HuH-7.5 (cell line): Measurements from ENCODE around the gene PSPC1.
"Not testable (repeated sequence)": the region's sequence is repeated elsewhere in the genome, so short reads cannot be mapped to it uniquely, and the experiment has no call there.

Experiments
- DNase-seq: peaks from one replicate; pipeline ENCODE4 v3.0.0; 2011; ENCODE audit warnings: low spot score

Gene PSPC1

GRCh38 chr13:19764237-19764636 lies 18.5 kb downstream of the PSPC1 start:
- DNase-seq: no peak

GRCh38 chr13:19763618-19764017 lies 19.1 kb downstream of the PSPC1 start:
- DNase-seq: no peak

- no peak for DNase-seq
Observed at GRCh38 chr13:19759669-19760068, 23.1 kb downstream of the PSPC1 start.

- DNase-seq: no peak
Observed at GRCh38 chr13:19742643-19743042, 40.1 kb downstream of the PSPC1 start.

- no peak for DNase-seq
Observed at GRCh38 chr13:19737844-19738557, 44.7 kb downstream of the PSPC1 start.

- DNase-seq: no peak
Observed at GRCh38 chr13:19726611-19727010, 56.1 kb downstream of the PSPC1 start.

GRCh38 chr13:19725320-19725719 lies 57.4 kb downstream of the PSPC1 start:
- DNase-seq: no peak

GRCh38 chr13:19720039-19720438 lies 62.7 kb downstream of the PSPC1 start:
- no peak for DNase-seq

- no peak for DNase-seq
Observed at GRCh38 chr13:19713186-19713965, 69.4 kb downstream of the PSPC1 start.

GRCh38 chr13:19709782-19710181 lies 73.0 kb downstream of the PSPC1 start:
- DNase-seq: not testable (repeated sequence)

GRCh38 chr13:19709039-19709438 lies 73.7 kb downstream of the PSPC1 start:
- DNase-seq: not testable (repeated sequence)

GRCh38 chr13:19704256-19704655 lies 78.5 kb downstream of the PSPC1 start:
- DNase-seq: not testable (repeated sequence)

GRCh38 chr13:19701619-19702018 lies 81.1 kb downstream of the PSPC1 start:
- not testable (repeated sequence) for DNase-seq

- DNase-seq: not testable (repeated sequence)
Observed at GRCh38 chr13:19700963-19701362, 81.8 kb downstream of the PSPC1 start.

- no peak for DNase-seq
Observed at GRCh38 chr13:19695829-19696228, 86.9 kb downstream of the PSPC1 start.

- DNase-seq: no peak
Observed at GRCh38 chr13:19695428-19695827, 87.3 kb downstream of the PSPC1 start.

GRCh38 chr13:19691447-19691846 lies 91.3 kb downstream of the PSPC1 start:
- not testable (repeated sequence) for DNase-seq

GRCh38 chr13:19685437-19685836 lies 97.3 kb downstream of the PSPC1 start:
- no peak for DNase-seq

- no peak for DNase-seq
Observed at GRCh38 chr13:19685034-19685433, 97.7 kb downstream of the PSPC1 start.

GRCh38 chr13:19681517-19681916 lies 101.2 kb downstream of the PSPC1 start:
- DNase-seq: no peak

- DNase-seq: no peak
Observed at GRCh38 chr13:19680751-19681150, 102.0 kb downstream of the PSPC1 start.

GRCh38 chr13:19676168-19676567 lies 106.6 kb downstream of the PSPC1 start:
- no peak for DNase-seq

GRCh38 chr13:19674898-19675297 lies 107.8 kb downstream of the PSPC1 start:
- DNase-seq: no peak
